Measurements from ENCODE around the gene KCNK5.

The KCNK5 gene, protein sequence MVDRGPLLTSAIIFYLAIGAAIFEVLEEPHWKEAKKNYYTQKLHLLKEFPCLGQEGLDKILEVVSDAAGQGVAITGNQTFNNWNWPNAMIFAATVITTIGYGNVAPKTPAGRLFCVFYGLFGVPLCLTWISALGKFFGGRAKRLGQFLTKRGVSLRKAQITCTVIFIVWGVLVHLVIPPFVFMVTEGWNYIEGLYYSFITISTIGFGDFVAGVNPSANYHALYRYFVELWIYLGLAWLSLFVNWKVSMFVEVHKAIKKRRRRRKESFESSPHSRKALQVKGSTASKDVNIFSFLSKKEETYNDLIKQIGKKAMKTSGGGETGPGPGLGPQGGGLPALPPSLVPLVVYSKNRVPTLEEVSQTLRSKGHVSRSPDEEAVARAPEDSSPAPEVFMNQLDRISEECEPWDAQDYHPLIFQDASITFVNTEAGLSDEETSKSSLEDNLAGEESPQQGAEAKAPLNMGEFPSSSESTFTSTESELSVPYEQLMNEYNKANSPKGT
- total RNA-seq: 0.92 to 53.4 (median 2.9) reads per million in 3 experiments

DNA sequence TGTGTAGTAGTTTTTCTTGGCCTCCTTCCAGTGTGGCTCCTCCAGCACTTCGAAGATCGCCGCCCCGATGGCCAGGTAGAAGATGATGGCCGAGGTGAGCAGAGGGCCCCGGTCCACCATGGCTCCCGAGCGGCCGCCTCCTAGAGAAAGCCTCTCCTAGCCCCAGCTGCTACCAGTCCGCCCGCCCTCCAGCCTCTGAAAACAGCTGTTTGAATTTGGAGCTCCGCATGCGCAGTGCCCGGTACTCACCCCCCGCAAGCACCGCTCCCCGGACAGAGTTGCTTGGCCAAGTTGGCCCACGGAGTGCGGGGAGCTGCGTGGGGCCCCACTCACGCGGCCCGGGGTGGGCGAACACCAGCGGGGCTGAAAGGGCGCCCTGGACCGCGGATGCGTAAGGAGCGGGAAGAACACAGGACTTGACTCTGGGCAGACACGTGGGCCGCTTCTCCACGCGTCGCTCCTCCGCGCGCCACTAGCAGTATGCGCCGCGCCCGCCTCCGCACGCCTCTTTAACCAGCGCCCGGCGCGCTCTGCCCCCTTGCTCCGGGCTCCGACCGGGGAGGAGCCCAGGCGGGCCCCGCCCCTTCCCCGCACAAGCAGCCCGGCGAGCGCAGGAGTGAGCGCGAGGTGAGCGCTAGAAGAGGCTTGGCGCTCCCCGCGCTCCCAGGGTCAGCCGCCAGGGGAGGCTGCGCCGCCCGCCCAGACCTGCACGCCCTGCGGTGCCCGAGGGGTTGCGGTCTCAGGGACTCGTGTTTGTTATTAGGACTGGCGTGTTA, at the start of gene KCNK5:
TSS of gene KCNK5 (minus strand) at position 484 of the 776 bp plus-strand sequence. CDS start at position 120, 364 bp downstream.
- DNase-seq: peak; percentile 39

DNA sequence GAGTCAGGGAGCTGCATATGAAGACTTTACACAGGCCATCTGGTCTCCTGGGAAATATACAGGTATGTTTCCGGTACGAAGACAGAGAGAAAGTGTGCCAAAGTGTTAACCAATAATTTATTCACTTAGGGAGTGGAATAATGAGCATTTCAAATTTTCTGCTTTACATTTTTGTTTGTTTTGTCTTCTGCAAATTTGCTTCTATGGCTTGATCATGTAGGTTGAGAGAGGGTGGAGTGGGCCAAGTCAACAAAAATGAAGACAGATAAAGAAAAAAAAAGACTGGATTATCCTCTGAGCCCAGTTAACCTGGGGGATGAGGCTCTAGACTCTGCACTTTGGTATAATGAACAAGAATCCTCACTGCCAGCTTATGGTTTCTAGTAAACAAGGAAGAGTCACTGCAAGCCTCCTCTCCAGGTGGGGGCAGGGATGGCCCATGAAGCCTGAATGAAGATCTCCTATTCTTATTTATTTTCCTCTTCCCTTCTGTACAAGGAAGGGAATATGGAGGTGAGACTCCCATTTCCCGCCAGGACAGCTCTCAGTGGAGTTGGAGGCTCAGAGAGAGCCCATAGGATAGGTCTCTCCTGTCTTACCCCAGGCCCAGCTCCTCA, 47.2 kb upstream of the KCNK5 start:
- no peak for DNase-seq

DNA sequence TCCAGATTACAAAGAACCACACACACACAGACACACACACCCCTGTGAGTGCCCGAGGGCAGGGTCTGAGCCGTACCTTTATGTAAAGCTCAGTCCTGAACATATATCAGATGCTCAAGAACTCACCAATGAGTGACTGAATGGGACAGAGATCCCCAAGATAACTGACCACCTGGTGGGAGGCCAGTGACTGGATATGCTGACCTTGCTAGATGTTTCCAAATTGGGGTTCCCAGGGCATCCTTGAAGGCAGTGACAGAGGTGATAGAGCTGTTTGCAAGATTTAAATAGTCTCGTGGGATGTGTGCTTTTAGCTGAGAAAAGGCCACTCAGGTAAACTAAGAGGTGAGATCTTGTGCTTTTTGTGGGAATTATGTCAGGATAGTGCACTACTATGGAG, 45.6 kb upstream of the KCNK5 start:
- DNase-seq: no peak

DNA sequence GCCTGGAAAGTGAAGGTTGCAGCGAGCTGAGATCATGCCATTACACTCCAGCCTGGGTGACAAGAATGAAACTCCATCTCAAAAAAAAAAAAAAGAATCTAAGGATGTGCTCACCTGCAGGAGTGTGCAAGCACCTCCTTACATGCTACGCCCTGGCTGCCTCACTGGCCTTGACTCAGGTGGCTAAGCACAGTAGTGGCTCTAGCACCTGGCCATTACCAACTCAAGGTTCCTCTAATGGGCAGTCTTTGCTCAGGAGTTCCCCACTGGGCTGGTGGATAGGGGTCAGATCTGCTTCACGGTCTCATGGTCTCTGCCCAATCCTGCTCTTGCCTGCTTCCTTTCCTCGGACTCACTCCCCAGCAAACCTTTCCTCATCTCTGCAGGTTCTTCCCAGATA, 45.2 kb upstream of the KCNK5 start:
- no peak for DNase-seq

DNA sequence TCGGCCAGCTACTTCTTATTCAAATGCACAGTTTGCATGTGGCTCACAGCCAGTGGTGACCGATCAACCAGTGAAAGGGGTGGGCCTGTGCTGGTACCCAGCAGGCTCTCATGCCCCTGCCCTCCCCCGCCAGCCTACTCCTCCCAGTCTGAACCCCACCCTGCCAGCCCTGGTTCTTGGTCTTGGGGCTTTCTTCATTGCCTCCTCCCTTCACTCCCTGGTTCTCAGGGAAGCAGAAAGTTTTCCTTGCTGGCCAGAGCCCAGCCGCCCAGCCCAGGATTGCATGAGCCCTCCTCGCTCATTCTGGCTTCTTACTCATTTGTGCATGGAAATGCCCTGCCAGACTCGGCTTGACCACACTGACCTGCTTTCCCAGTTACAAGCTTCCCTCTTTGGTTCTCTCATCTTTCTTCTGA, 44.1 kb upstream of the KCNK5 start:
- no peak for DNase-seq

DNA sequence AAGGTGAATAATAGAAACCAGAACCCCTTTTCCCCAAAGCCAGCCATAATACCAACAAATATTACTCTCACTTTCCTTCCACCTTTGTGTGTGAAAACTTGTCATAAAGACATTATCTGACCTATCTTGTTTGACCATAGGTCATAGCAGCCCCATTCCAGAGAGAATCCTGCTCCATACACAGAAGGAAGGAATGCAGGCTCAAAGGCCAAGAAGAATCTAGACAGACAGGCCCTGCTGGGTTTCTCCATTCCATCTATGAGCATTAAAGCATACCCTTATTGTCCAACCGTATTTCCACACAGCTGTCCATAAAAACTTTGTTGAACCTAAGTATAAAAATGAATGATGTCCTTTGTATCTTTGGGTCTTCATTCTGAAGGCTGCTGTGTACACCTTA, 40.7 kb upstream of the KCNK5 start:
- no peak for DNase-seq

DNA sequence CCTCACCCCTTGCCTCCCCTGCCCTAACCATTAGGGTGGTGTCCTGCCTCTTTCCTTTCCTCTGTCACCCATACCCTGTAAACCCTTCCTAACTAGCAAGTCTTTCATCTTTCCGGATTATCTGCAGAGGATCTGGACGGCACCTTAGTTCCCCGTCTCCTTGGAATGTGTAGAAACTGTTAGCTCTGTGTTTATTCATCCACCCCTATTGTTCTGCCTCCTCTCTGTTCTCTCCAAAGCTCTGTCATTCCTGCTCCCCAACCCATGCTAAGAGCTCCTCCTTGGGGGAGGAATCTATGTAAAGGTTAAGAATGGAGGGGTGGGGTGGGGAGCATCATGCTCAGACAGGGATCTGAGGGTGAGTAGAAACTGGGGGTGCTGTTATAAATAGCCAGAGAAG, 39.4 kb upstream of the KCNK5 start:
- no peak for DNase-seq

DNA sequence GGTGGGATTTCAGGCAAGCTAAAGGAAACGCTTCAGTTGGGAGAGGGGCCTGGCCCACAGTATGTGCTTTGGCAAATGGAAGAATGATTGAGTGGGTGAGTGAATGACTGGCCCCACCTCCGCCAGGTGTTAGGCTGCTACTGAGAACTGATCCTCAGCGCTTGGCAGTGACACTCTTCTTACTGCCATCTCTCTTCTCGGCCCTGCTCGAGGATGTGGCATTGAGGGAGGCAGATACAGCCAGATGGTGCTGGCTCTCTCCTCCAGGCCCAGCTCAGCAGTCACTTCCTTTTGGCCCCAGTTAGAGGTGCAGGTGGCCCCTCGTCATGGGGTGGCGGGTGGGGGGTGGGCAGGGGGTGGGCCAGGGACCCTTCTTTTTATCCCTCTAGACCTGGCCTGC, 38.9 kb upstream of the KCNK5 start:
- no peak for DNase-seq

DNA sequence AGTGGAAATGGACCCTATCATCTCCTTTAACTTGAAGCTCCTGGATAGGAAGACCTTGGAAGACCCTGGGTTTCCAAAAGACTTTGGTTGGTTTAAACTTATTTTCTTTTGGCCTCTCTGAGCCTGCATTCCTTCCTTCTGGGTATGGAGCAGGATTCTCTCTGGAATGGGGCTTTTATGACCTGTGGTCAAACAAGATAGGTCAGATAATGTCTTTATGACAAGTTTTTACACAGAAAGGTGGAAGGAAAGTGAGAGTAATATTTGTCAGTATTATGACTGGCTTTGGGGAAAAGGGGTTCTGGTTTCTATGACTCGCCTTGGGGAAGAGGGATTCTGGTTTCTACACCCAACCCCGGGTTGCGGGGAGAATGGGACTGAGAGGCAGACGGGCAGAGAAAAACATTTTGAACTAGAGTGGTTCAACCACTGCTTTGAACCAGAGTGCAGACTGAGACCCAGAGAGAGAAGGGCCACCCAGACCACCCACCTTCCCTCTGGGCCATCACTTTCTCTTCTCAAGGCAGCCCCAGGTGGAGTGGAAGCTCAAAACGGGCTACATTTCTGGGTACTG, 37.6 kb upstream of the KCNK5 start:
- no peak for DNase-seq

DNA sequence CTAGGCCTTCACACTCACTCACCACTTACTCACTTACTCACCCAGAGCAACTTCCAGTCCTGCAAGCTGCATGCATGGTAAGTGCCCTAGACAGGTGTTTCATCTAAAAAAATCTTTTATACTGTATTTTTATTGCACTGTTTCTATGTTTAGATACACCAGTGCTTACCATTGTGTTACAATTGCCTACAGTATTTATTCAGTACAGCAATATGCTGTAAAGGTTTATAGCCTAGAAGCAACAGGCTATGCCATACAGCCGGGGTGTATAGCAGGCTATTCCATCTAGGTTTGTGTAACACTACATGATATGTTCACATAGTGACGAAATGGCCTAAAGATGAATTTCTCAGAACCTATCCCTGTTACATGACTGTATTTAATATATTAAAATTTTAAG, 37.1 kb upstream of the KCNK5 start:
- no peak for DNase-seq

DNA sequence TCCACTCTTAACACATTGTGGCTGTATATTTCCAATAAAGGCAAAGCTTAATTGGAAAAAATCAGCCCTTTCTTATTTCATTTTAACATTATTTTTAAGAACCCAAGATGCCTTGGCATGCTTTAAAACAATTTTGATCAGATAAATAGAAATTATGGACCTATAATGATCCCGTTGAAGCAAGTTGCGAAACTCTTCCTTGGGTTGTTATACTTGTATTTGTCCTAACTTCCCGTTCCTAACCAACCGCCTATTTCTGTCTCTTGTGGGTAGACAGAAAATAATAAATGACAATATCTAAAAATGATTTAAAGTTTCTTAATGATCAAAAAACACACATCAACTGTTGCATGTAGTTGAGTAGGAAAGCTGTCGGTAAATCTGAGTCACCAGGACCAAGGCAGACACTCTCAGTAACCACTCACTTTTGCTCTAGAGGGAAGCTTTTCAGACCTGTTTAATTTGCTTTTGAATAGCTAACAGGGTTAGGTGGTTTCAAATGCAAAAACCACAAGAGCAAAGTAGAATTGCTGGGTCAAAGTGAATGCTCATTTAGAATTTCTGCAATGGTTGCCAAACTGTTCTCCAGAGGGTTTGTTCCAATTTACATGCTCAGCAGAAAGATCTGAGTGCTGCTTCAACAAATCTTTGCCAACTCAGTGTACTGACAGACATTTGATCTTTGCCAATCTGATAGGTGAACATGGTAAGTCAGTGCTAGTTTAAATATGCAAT, 34.2 kb upstream of the KCNK5 start:
- no peak for DNase-seq

DNA sequence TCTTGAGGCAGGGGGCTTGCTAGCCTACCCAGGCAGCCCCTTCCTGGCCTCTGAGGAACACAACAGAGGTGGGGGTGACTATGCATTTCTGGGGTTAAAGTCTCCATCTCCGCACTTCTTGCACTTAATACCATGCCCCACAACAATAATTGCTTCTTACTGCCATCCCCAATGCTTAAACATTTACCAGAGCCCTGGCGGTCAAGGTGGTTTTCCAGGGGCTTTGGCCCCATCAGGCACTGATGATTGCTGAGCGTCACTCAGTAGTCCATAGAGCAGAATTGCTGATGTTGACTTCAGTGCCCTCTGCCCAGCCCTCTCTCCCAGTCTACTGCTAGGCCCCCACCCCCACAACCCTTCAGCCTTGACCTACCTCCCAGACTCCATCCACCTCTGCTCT, 32.5 kb upstream of the KCNK5 start:
- DNase-seq: no peak

DNA sequence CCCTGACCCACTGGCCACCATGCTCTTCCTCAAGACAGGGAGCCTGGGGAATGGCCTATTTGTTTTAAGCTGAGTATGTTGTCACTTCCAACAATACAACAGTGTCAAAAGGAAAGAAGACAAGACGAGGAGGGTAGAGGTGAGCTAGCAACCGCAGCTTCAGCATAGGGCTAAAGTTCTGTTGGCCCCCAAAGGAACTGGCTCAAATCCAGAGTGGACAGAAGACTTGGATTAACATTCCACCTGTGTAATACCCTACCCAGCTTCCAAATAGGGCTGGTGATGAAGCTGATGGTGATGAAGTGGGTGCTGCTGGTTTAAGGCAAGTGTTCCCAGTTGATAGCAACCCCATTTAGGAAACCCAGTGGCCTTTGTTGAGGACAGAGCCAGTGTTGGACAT, 31.7 kb upstream of the KCNK5 start:
- no peak for DNase-seq

DNA sequence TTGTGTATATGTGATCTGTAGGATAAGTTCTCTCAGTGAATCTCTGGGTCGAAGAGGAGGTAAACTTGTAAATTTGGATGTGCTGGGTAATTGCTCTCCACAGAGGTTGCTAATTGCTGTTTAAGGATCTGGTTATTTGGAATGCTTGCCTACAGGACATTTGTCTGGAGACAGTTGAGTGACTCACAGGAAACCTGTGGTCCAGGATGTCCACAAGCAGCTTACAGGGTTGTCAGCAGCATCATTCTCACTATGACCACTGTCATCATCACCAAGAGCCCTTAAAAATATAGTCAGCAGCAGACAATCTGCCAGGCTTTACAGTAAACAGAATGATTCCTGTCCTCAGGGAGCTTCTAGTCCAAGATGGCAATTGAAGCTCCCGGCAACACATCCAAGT, 31.2 kb upstream of the KCNK5 start:
- no peak for DNase-seq

DNA sequence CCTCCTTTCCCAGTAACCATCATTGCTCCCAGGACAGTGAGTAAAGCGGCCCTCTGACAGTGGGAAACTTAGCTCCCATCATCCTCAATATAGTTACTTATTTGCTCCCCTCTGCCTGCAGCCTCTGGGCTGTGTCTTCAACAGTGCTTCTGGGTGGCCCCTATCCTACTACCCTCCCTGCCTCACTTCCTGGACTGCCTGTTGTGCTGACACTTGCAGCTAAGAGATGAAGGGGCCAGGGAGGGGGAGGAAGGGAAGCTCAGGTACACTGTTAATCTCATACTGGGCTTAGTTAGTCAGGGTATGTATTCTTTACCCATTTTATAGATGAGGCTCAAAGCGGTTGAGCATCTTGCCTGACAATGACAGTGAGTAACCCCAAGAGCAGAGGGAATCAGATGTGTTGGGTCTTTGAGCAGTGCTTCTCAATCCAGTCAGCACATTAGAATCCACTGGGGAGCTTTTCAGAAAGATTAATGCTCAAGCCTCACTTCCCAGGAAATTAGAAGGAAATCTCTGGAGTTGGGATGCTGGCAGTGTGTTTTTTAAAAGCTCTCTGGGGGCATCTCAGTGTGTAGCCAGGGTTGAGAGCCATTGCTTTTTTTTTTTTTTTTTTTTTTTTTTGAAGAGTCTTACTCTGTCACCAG, 27.1 kb upstream of the KCNK5 start:
- no peak for DNase-seq

DNA sequence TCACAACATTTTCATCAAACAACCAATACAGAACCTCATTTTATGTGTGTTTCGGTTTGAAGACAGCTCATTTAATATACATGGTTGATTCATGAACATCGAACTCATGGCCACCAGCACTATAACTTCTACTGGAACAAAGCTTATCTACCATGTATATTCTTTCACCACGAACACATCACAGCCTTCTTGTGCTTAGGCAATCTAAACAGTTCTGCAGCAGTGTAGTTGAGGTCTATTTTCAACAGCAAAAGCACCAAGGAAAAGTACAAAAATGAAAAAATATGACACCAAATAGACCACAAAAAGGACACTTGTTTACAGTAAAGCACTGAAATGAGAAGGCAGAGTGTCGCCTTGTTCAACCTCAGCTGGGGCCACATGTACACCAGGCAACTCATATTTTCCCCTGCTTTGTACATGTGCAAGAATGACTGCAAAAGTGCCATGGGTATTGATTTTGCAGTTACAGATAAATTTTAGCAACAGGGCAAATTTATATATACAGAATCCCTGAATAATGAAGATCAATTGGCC, 25.8 kb upstream of the KCNK5 start:
- DNase-seq: no peak

DNA sequence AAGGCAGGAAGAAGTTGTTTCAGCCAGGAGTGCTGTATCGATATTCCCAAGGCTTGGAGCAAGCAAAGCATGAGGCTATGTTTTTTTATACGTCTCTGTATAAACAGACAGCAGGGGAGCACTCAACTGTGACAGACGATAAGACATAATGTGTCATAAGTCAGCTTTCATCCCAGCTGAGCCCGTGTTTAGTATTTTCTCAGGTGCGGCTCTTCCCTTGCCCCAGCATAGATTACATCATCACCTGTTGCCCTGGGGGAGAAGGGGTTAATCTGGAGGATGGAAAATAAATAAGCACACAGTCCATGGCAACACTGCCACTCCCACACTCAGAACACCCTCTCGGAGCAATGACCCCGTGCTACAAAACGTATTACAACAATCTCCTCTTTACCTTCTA, 22.1 kb upstream of the KCNK5 start:
- no peak for DNase-seq

DNA sequence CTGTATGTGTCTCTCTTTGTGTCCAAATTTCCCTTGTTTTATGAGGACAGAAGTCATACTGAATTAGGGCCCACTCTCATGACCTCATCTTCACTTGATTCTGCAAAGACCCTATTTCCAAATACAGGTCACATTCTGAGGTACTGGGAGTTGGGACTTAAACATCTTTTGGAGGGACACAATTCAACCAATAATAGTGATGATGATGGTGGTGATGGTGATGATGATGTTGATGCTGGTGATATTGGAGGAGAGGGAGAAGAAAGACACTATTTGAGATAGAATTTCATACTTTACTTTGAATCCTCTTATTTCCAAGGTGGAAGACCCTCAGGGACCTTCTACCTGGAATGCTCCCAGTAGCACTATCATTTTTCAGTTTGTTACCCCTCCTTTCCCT, 21.2 kb upstream of the KCNK5 start:
- no peak for DNase-seq

DNA sequence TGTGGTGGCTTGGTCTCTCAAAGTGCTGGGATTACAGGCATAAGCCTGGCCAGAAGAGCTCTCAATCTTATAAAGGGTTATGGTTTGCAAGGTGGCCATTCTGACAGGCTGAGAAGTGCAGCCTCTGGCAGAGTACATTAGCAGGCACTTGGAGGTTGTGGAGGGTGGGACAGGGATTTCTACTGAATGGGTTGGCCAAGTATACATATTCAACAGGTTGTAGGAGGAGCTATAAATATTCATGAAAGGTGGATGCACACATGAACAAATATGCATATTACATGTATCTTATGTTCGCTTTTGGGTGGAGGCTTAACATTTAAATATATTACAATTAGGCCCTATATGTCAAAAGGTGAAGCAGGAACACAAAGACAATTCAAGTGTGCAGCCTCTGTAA, 20.0 kb upstream of the KCNK5 start:
- no peak for DNase-seq

DNA sequence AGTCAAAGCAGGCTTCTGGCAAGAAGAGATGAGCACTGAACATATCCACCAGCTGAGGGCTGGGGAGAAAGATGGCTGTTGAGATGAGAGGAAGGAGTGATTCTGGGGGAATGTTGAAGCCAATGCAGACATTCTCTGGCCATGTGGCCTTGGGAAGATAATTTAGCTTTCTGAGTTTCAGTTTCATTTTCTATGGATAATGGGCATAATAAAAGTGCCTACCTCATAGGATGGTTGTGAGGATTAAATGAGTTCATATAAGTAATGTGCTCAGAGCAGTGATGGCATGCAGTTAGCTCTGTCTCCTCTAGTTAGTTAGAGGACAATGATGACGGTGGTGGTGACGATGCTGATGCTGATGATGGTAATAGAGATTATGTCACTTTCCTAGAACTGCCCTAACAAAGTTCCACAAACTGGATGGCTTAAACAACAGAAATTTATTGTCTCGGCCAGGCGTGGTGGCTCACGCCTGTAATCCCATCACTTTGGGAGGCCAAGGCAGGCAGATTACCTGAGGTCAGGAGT, 18.5 kb upstream of the KCNK5 start:
- DNase-seq: no peak

DNA sequence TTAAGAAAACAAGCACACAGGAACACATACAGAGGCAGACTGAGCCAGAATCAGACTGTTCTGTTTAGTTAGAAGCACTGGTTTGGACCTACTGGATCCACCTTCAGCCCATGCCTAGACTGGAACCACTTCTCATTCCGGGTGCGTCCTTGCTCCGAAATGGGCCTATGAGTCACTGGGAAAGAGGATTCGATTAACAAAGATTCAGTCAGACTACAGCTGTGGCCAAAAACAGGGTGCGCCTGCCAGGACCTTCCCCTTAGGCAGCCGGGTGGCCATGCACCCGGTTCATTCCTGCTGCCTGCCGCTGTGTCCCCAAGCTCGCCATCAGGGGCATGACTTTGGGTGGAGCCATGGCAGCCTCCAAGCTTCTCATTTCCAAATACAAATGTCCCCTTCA, 14.5 kb upstream of the KCNK5 start:
- DNase-seq: no peak
